ENCODE data around the gene PPP1R36. TPM values are rescaled to one million over a fixed set of nuclear protein-coding genes. Genes with fewer than 3 reads are reported as not detected.
A peak's percentile ranks its signal among the peaks of the same experiment; 100 is the strongest.

Gene PPP1R36
- total and polyA plus RNA-seq, 2 of the 8 experiments (the other 6 are each of a cell fraction or from before 2014, with no cell fraction given), result 0.39 to 0.93 TPM

- H3K27ac ChIP-seq (ENCODE audit: low read depth, low read length), result no peak overlapping the region
- H3K56ac ChIP-seq (replicated peaks; ENCODE audit: insufficient read length, low read depth, low read length), result no peak overlapping the region
- H2BK15ac ChIP-seq (ENCODE audit: low read length), result no peak overlapping the region
- peaks cover 3 to 4% of the 10 kb centered on the region in 2 experiments for H4K20me1 ChIP-seq (replicated peaks in 1 of 2; ENCODE audit: control insufficient read depth in 1 of 2, insufficient read depth in 2 of 2, low read length in 2 of 2)
- no peak overlapping the region for H2AFZ ChIP-seq (ENCODE audit: low read length)
- H2BK20ac ChIP-seq (ENCODE audit: low read length), result no peak overlapping the region
- H4K5ac ChIP-seq (ENCODE audit: insufficient read length, low read depth, low read length), result no peak overlapping the region
- POLR2A ChIA-PET (ENCODE audit: partially characterized antibody), result interaction anchor here (0.6 to 2.3 kb wide), 8 partner anchors 9 to 142 kb away, joined by 3 to 7 read pairs (median 4); partner anchors contain the start of gene HSPA2
- H3K4me2 ChIP-seq (ENCODE audit: insufficient read depth in 1 of 2, low read depth in 2 of 2, low read length in 2 of 2), result peak overlapping the region in 1 of 2 experiments; percentile 97; a peak in 2 of 4 replicates
- H3K23me2 ChIP-seq (ENCODE audit: low read depth, low read length), result peaks cover 19% of the 10 kb centered on the region
- H3K14ac ChIP-seq (ENCODE audit: insufficient read length), result no peak overlapping the region
- no peaks in the 10 kb centered on the region for H3K27me3 ChIP-seq (replicated peaks in 1 of 4; ENCODE audit: control insufficient read depth in 3 of 4, extremely low read depth in 1 of 4, insufficient read depth in 3 of 4, low read length in 3 of 4)
- no peak overlapping the region for H4K8ac ChIP-seq (ENCODE audit: extremely low read depth, insufficient read depth, low read length)
- FAIRE-seq (no peak), DNase-seq (ENCODE audit: low read depth in 1 of 2, low spot score in 2 of 2) (no peak)
- no peaks in the 10 kb centered on the region; a peak in 1 of 8 replicates for H3K36me3 ChIP-seq (ENCODE audit: control insufficient read depth in 2 of 4, insufficient read depth in 4 of 4, low read length in 3 of 4)
- no peak overlapping the region for H2AK5ac ChIP-seq (ENCODE audit: low read depth, low read length)
- no peak overlapping the region for H2BK5ac ChIP-seq (ENCODE audit: low read depth, low read length)
- H3K23ac ChIP-seq (ENCODE audit: insufficient read length), result no peak overlapping the region
- H4K91ac ChIP-seq (replicated peaks; ENCODE audit: insufficient read length, low read length), result no peak overlapping the region
- 0 out of 8 replicates have a peak overlapping the region, but pooled peaks of 1 of the 4 experiments have one; percentile 75 for H3K4me3 ChIP-seq (ENCODE audit: extremely low read depth in 1 of 4, insufficient read depth in 2 of 4, low read depth in 3 of 4, low read length in 4 of 4)
- TF ChIP-seq CEBPB (IDR thresholded peaks at IDR 0.05; ENCODE audit: low read depth, low read length) (peak; percentile 75), GTF2F1 (IDR thresholded peaks at IDR 0.05; ENCODE audit: borderline replicate concordance, low read depth, low read length) (no peak)
- no peaks in the 10 kb centered on the region for H3K9me3 ChIP-seq (ENCODE audit: insufficient read depth in 2 of 2, low read depth in 1 of 2, low read length in 1 of 2)
- no peak overlapping the region for H3K4ac ChIP-seq (replicated peaks; ENCODE audit: insufficient read length, low read depth, low read length)
- H3K4me1 ChIP-seq (replicated peaks in 1 of 4; ENCODE audit: control insufficient read depth in 3 of 4, insufficient read depth in 4 of 4, low read length in 3 of 4), result peaks cover 2 to 9% (median 7%) of the 10 kb centered on the region in 4 experiments; a peak in 4 of 7 replicates
- H2BK120ac ChIP-seq (replicated peaks; ENCODE audit: low read depth, low read length), result no peak overlapping the region
- H3K9ac ChIP-seq (replicated peaks in 1 of 4; ENCODE audit: extremely low read depth in 1 of 4, low read depth in 3 of 4, low read length in 3 of 4), result no peak overlapping the region
- H2BK12ac ChIP-seq (ENCODE audit: low read depth, low read length), result no peak overlapping the region
- WGBS, 2 experiments (ENCODE audit: extremely low coverage in 1 of 2, insufficient coverage in 1 of 2, insufficient read length in 1 of 2, insufficient replicate concordance in 2 of 2, low coverage in 1 of 2, low lambda C conversion rate in 2 of 2, missing lambda C conversion rate in 1 of 2), result 77% methylated on average over 8 of the region's 8 CpGs; no CpG with 5 or more reads in 1 of the 2 experiments
- H3K79me2 ChIP-seq (ENCODE audit: control insufficient read depth in 1 of 2, insufficient read depth in 2 of 2, low read length in 2 of 2), result peaks cover 8 to 52% of the 10 kb centered on the region in 2 experiments; a peak in 3 of 4 replicates
- H3K79me1 ChIP-seq (ENCODE audit: low read depth, low read length), result peaks cover 4% of the 10 kb centered on the region
- no peak overlapping the region for H3K18ac ChIP-seq (ENCODE audit: extremely low read depth, low read length)
- CTCF ChIA-PET (ENCODE audit: partially characterized antibody), result interaction anchor here (0.7 to 1.7 kb wide), 5 partner anchors 13 to 149 kb away, joined by 3 to 4 read pairs (median 3); no protein-coding TSS in a partner anchor
Measured at GRCh38 chr14:64501411-64502171, 48.2 kb upstream of the PPP1R36 start.
